Measurements from ENCODE around the gene MYO1E. TPM values are rescaled to one million over a fixed set of nuclear protein-coding genes. Genes with fewer than 3 reads are reported as not detected.

The MYO1E gene
- polyA plus RNA-seq, 1 donor from 2014 or later = 0.38 TPM

GRCh38 chr15:59380902-59381610 lies 8.4 kb upstream of the MYO1E start:
- no peaks in the 10 kb centered on the region for H4K20me1 ChIP-seq (ENCODE audit: insufficient read depth)
- no peaks in the 10 kb centered on the region for H3K9me3 ChIP-seq (ENCODE audit: low read length)
- TF ChIP-seq TAF1 (IDR thresholded peaks at IDR 0.05; ENCODE audit: low read depth) = no peak
- no peak for TF ChIP-seq SMC3 (conservative IDR thresholded peaks at IDR 0.05; ENCODE audit: poor library complexity)
- TF ChIP-seq REST (IDR thresholded peaks at IDR 0.05; ENCODE audit: borderline replicate concordance) = no peak
- TF ChIP-seq POLR2AphosphoS5 (IDR thresholded peaks at IDR 0.05) = no peak
- no peak for TF ChIP-seq RAD21 (conservative IDR thresholded peaks at IDR 0.05)
- TF ChIP-seq CTCF (IDR thresholded peaks at IDR 0.05; ENCODE audit: poor library complexity, severe bottlenecking) = no peak
- TF ChIP-seq EZH2 (IDR thresholded peaks at IDR 0.05; ENCODE audit: borderline replicate concordance, insufficient read depth, low read length, poor library complexity, severe bottlenecking) = no peak
- no peak for TF ChIP-seq MXI1 (conservative IDR thresholded peaks at IDR 0.05; ENCODE audit: poor library complexity, severe bottlenecking)
- no peak for TF ChIP-seq EP300 (conservative IDR thresholded peaks at IDR 0.05; ENCODE audit: poor library complexity, severe bottlenecking)
- no peak overlapping the region for H3K9ac ChIP-seq (ENCODE audit: low read length)
- H3K27me3 ChIP-seq (ENCODE audit: insufficient read depth, low read depth, low read length) = no peaks in the 10 kb centered on the region
- H3K4me2 ChIP-seq (ENCODE audit: low read length) = no peak overlapping the region
- H3K36me3 ChIP-seq (ENCODE audit: insufficient read depth, low read length) = no peaks in the 10 kb centered on the region
- H3K79me2 ChIP-seq (replicated peaks; ENCODE audit: insufficient read depth, low read length) = no peaks in the 10 kb centered on the region
- no peak overlapping the region for H2AFZ ChIP-seq (ENCODE audit: low read depth, low read length)
- H3F3A ChIP-seq (ENCODE audit: insufficient read depth, low read length, poor library complexity, severe bottlenecking) = no peaks in the 10 kb centered on the region
- H3K4me3 ChIP-seq (ENCODE audit: low read length) = no peak overlapping the region
- H3K27ac ChIP-seq (ENCODE audit: low read length) = no peak overlapping the region
- no peaks in the 10 kb centered on the region for H3K9me2 ChIP-seq (ENCODE audit: insufficient read depth, low read length)

GRCh38 chr15:59379531-59379930 lies 6.9 kb upstream of the MYO1E start:
- Histone ChIP-seq H3K4me3 (ENCODE audit: low read length) (no peak overlapping the region), H2AFZ (ENCODE audit: low read depth, low read length) (no peak overlapping the region), H3K9me3 (ENCODE audit: low read length) (no peaks in the 10 kb centered on the region), H3K79me2 (replicated peaks; ENCODE audit: insufficient read depth, low read length) (no peaks in the 10 kb centered on the region), H3K27ac (ENCODE audit: low read length) (no peak overlapping the region), H3F3A (ENCODE audit: insufficient read depth, low read length, poor library complexity, severe bottlenecking) (no peaks in the 10 kb centered on the region), H3K9ac (ENCODE audit: low read length) (no peak overlapping the region), H3K9me2 (ENCODE audit: insufficient read depth, low read length) (no peaks in the 10 kb centered on the region), H3K27me3 (ENCODE audit: insufficient read depth, low read depth, low read length) (no peaks in the 10 kb centered on the region), H4K20me1 (ENCODE audit: insufficient read depth) (no peaks in the 10 kb centered on the region), H3K36me3 (ENCODE audit: insufficient read depth, low read length) (no peaks in the 10 kb centered on the region), H3K4me2 (ENCODE audit: low read length) (no peak overlapping the region)
- TF ChIP-seq TAF1 (IDR thresholded peaks at IDR 0.05; ENCODE audit: low read depth) (no peak), EZH2 (IDR thresholded peaks at IDR 0.05; ENCODE audit: borderline replicate concordance, insufficient read depth, low read length, poor library complexity, severe bottlenecking) (no peak)
